OCI-LY7 (cell line): ENCODE data around the gene MAG.

Experiments used
- CTCF ChIP-seq: fragments of 200-600 bp; sonication (generic); conservative IDR thresholded peaks from 2 replicates; pipeline ENCODE4 v1.5.1; 2014; ENCODE audit warnings: mild to moderate bottlenecking, antibody characterized with exemption, low read length, moderate library complexity, mixed read lengths
- EZH2phosphoT487 ChIP-seq: fragments of 200-600 bp; sonication (generic); IDR thresholded peaks from 2 replicates; pipeline ENCODE4 v1.6.1; 2018; ENCODE audit warnings: low read depth, borderline replicate concordance, mild to moderate bottlenecking, mixed run types, antibody characterized with exemption, low read length, moderate library complexity, mixed read lengths

GRCh38 chr19:35272954-35273649 is 18.9 kb upstream of the MAG start:
- TF ChIP-seq CTCF (no peak), EZH2phosphoT487 (no peak)
